Measurements from ENCODE around the gene CMTR1.

CMTR1 gene

GRCh38 chr6:37499433-37500293 lies 66.6 kb downstream of the CMTR1 start, which contains the start of gene CCDC167 (continued):
- no peak for TF ChIP-seq HOXC10 (CRISPR knock-in tag; IDR thresholded peaks at IDR 0.05)
- TF ChIP-seq ZNF664 (tag by site-specific recombination; IDR thresholded peaks at IDR 0.05), result no peak
- 0 out of 2 replicates have a peak, but pooled peaks have one; percentile 18 for TF ChIP-seq ZSCAN23 (tag by site-specific recombination; IDR thresholded peaks at IDR 0.05)
- peak; percentile 73 for TF ChIP-seq PRDM1 (tag by site-specific recombination; IDR thresholded peaks at IDR 0.05)
- no peak for TF ChIP-seq ZNF280D (tag by site-specific recombination; IDR thresholded peaks at IDR 0.05)
- TF ChIP-seq HIC1 (tag by site-specific recombination; IDR thresholded peaks at IDR 0.05), result no peak
- no peak for TF ChIP-seq PRDM4 (tag by site-specific recombination; IDR thresholded peaks at IDR 0.05)
- no peak for TF ChIP-seq REPIN1 (tag by site-specific recombination; IDR thresholded peaks at IDR 0.05; ENCODE audit: low read depth)
- TF ChIP-seq BCL11B (tag by site-specific recombination; IDR thresholded peaks at IDR 0.05; ENCODE audit: low read depth), result no peak
- TF ChIP-seq ZNF596 (tag by site-specific recombination; IDR thresholded peaks at IDR 0.05), result no peak
- TF ChIP-seq ZBTB11 (tag by site-specific recombination; conservative IDR thresholded peaks at IDR 0.05; ENCODE audit: low read depth), result no peak; the same call in 1 of the 2 replicates
- TF ChIP-seq ZNF341 (tag by site-specific recombination; IDR thresholded peaks at IDR 0.05; ENCODE audit: low read depth), result no peak; the same call in none of the 2 replicates
- TF ChIP-seq ZNF157 (tag by site-specific recombination; IDR thresholded peaks at IDR 0.05), result no peak
- no peak for TF ChIP-seq ZNF155 (tag by site-specific recombination; IDR thresholded peaks at IDR 0.05)
- no peak for TF ChIP-seq PRDM2 (tag by site-specific recombination; IDR thresholded peaks at IDR 0.05; ENCODE audit: borderline replicate concordance)
- no peak for TF ChIP-seq ZNF658 (tag by site-specific recombination; IDR thresholded peaks at IDR 0.05)
- TF ChIP-seq ZNF76 (tag by site-specific recombination; IDR thresholded peaks at IDR 0.05; ENCODE audit: borderline replicate concordance, low read depth), result peak; percentile 70; the same call in 1 of the 2 replicates
- TF ChIP-seq KLF8 (tag by site-specific recombination; IDR thresholded peaks at IDR 0.05), result peak; percentile 76
- TF ChIP-seq GLIS1 (tag by site-specific recombination; IDR thresholded peaks at IDR 0.05), result peak; percentile 57
- no peak for TF ChIP-seq SALL2 (tag by site-specific recombination; IDR thresholded peaks at IDR 0.05; ENCODE audit: borderline replicate concordance)
- no peak for TF ChIP-seq SCRT1 (tag by site-specific recombination; IDR thresholded peaks at IDR 0.05; ENCODE audit: borderline replicate concordance)
